GM18502 (cell line): ENCODE data around the gene KCNG2.

Experiments used
- ATAC-seq: cut with Tn5 transposase; IDR thresholded peaks from one replicate; pipeline ENCODE4 v1.9.1; 2021; ENCODE audit warnings: mild to moderate bottlenecking; ENCODE audit not compliant: unreplicated experiment, poor library complexity

KCNG2 gene

DNA sequence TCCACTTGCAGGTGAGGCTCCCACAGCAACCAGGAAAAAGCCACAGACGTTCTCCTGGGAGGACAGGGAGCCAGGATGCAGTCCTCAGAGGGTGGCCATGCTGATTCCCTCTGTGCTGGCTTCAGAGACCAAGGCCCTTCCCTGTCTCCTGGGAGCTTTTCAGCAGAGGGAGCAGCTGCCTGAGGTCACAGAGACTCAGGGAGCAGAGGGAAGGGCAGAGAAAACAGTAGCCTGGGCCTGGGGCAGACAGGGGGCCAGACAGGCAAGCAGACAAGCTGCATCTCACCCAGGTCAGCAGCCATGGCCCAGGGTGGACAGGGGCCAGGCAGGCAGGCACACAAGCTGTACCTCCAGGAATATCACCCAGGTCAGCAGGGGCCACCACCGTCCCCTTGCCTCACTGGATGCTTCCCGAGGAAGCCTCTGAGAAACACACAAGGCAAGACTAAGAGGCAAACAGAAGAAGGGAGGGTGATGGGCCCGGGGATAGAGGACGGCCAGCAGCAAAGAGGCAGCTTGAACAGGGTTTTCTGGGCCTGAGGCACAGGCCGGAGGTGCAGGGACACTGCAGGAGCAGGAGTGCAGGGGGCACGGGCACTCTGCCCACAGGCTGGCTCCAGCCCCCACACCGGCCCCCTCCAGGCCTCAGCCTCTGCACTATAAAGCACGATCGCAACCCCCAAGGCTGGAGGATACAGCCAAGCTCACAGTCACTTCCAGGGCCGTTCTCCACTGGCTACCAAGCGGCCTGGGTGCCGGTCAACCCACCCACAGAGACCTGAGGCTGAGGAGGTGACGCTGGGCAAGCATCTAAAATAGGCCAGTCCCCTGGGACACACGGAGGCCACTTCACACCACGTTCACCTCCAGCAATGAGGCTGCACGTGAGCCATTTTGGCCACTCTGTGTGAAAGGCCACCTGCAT is 147.6 kb downstream of the KCNG2 start:
- no peak for ATAC-seq

DNA sequence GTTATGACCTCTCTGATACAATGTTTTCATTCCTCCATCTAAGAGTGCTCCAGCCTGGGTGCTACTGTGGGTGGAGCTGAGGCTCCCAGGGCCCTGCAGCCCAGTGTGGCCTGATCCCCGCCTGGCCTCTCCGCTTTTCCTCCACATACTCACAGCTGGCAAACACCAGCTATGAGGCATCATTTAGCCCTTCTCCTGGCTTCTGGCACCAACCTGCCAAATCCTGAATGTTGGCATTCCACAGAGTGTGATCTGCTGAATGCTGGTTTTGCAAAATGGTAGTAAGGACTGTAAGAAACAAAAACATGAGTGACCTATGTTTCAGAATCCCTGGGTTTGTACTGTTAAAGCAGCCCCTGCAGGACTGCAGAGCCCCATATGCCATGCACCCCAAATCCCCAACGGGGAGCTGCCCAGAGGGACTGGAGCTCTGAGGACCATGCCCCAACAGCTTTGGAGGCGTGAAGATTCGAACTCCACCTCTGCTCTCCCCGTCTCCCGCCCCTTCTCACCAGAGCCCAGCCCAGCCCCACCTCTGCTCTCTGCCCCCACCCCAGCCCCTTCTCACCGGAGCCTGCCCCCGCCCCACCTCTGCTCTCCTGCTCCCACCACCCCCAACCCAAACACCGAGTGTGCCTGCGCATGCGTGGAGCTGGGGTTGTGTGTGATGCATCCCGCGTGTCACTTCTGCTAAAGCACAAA is 149.5 kb downstream of the KCNG2 start:
- ATAC-seq = no peak

DNA sequence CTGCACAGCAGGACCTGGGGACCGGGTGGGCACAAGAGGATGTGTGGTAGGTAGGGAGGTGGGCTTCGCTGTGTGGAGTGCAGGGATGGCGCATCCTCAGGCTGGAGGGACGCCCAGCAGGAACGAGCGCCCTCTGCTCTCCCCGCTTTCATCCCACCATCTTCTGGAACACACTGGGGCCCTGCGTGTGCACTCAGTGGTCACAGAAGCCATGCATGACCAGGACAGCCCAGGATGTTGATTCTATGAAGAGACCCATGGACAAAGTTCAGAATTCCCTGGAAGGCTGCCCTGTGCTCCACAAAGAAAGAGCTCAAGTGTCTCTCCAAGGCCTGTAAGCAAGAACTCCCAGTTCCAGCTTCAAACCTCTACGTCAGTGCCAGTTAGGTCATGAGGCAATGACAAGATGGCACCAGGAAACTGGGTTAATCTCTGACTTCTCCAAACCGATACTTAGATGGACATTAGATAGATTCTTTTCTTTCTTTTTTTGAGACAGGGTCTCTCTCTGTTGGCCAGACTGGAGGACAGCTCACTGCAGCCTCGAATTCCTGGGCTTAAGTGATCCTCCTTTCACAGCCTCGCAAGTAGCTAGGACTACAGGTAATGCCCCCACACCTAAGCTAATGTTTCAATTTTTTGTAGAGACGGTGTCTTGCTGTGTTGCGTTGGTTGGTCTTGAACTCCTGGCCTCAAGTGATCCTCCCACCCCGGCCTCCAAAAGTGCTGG is 150.3 kb downstream of the KCNG2 start:
- ATAC-seq = no peak

DNA sequence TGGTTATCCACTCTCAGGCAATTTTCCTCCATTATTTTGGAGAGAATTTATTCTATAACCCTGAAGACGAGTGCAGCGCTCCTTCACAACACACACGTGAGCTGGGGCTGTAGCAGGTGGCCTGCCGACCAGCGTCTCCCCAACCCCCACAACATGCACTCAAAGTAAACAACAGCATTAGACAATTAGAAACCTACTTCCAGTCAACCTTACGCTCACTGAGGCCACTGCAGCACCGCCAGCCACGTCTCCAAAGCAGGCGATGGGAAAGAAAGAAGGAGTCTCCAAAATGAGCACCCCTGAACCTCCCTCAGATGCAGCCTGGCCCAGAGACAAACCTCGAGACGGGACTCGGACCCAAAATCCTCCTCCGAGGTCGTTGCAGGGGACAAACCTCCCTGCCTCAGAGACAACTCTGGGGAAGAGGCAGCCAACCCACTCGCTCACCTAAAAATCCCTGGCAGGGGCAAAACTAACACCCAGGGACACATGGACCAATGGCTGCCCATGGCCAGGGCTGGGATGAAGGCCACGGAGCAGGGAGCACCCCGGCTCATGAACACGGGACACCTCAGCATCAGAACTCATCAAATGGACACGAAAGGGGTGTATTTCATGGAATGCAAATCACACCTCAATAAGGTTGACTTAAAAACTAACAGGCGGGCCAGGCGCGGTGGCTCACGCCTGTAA is 151.1 kb downstream of the KCNG2 start:
- ATAC-seq = no peak
